A549 treated with CpdA at 1 μM for 4 hours (cell line): ENCODE results near the gene TSN. TPM values are rescaled to one million over a fixed set of nuclear protein-coding genes. Genes with fewer than 3 reads are reported as not detected.

ENCODE experiments used
- total RNA-seq: library from RNA; stranded (reverse); fragments of 200-300 nt; extraction: Qiagen RNA extraction; gene quantifications from 5 replicates; pipeline ENCODE4 v1.2.3, GENCODE V29; 2022; ENCODE audit warnings: low read depth

Gene TSN
- total RNA-seq, result 58.6 to 64.0 TPM (median 60.0 TPM) in 5 replicates

GRCh38 chr2:121755237-121756111 lies at the start of gene TSN:
Gene TSN (plus strand): TSS chr2:121755651. CDS start chr2:121755780, 129 bp downstream.

DNA sequence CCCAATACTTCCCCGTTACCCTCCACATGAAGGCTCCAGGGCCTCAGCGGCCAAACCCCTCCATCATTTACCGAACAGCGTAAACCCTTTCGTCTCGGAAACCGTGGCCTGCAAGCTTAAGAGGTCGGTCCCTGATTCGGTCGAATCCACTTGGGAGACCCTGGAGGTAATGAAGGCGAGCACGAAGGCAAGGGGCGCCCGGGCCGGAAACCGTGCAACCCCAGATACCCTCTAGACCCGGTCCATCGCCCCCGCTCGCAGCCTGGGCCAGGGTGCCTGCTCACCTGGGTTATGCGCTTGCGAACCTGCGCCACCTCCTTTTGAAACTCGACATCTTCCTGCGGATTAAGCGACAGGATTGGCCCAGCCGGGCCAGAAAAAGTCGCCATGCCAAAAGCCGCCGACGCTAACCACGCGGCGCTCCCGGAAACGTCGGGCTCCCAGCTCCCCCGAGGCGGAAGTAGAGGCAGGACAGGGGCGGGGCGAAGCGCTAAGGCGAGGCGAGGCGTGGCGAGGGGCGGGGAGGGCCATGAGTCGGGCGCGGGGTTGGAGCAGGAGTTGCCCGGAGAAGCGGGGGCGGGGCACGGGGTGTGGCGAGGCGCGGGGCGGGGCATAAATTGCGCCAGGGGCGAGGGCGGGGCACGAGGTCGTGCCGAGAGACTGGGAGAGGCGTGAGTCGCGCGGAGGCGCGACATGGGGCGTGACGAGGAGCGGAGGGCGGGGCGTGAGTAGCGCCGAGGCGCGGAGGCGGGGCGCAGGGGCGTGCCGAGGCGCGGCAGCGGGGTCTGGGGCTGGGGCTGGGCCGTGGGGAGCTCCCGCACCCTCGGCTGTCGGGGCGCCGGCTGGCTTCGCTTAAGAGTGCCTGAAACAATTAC lies 18.8 kb upstream of the TSN start, which contains the start of gene NIFK:
Gene NIFK (minus strand): TSS at position 414 of the 875 bp plus-strand sequence. CDS start 25 bp downstream, at position 389.

Other genes starting within 250 kb of the TSN start
- not detected in 5 replicates for gene RNU4ATAC, start 224.8 kb upstream of the TSN start, total RNA-seq
- gene CLASP1, start 106.2 kb upstream of the TSN start, total RNA-seq, result 12.2 to 20.4 TPM (median 16.6 TPM) in 5 replicates
- gene NIFK, start 18.8 kb upstream of the TSN start, total RNA-seq, result 66.4 to 82.6 TPM (median 72.5 TPM) in 5 replicates